Breast epithelium (tissue), 3 donors: Measurements from ENCODE around the gene SLC22A8.

Experiments
- POLR2A ChIP-seq: fragments of 450-650 bp; IDR thresholded peaks from one replicate; pipeline ENCODE4 v1.6.1; 2016; ENCODE audit warnings: antibody characterized with exemption, mild to moderate bottlenecking, moderate library complexity
- POLR2AphosphoS5 ChIP-seq, 3 donors: sonication (generic); formaldehyde crosslinking; IDR thresholded peaks; one replicate each; pipeline ENCODE4 v1.6.1; 2017; ENCODE audit warnings: antibody characterized with exemption in 3 of 3

DNA sequence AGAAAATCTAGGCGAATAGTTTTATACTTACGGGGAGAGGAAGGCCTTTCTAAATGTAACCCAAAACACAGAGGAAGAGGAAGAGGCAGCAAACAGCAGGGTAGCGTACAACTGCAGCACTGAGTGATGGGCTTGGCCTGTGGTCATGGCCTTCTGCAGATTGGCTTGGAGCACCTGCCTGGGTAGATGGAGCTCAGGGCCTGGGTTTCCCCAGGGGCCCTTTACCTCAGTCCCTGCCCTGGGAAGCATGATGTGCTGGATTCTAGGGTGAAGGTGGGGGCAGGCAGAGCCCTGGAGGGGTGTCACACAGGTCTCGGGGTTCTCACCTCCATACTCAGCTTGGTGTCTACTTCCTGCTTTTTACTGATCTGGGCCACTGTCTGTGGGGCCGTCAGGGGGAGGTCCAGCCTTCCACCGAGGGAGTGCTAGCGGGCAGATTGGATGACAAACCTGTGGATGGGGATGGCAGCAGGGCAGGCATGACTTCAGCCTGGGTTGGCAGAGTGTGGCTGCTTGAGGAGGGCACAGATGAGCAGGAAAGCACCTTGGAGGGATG lies 66.8 kb downstream of the SLC22A8 start:
- no peak for TF ChIP-seq POLR2A
- no peak for TF ChIP-seq POLR2AphosphoS5 (IDR thresholded peaks at IDR 0.05)
